ENCODE measurements around the gene IFT81.

GRCh38 chr12:110170535-110171185 lies 46.5 kb downstream of the IFT81 start:
- TF ChIP-seq, protein P1, sequence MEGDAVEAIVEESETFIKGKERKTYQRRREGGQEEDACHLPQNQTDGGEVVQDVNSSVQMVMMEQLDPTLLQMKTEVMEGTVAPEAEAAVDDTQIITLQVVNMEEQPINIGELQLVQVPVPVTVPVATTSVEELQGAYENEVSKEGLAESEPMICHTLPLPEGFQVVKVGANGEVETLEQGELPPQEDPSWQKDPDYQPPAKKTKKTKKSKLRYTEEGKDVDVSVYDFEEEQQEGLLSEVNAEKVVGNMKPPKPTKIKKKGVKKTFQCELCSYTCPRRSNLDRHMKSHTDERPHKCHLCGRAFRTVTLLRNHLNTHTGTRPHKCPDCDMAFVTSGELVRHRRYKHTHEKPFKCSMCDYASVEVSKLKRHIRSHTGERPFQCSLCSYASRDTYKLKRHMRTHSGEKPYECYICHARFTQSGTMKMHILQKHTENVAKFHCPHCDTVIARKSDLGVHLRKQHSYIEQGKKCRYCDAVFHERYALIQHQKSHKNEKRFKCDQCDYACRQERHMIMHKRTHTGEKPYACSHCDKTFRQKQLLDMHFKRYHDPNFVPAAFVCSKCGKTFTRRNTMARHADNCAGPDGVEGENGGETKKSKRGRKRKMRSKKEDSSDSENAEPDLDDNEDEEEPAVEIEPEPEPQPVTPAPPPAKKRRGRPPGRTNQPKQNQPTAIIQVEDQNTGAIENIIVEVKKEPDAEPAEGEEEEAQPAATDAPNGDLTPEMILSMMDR (conservative IDR thresholded peaks at IDR 0.05; ENCODE audit: low read depth, low read length), result no peak
- no peak for TF ChIP-seq EZH2 (IDR thresholded peaks at IDR 0.05; ENCODE audit: borderline replicate concordance, low read depth, low read length, poor library complexity, severe bottlenecking)
